ENCODE measurements around the gene COL4A4.
"Not testable (repeated sequence)": the region's sequence is repeated elsewhere in the genome, so short reads cannot be mapped to it uniquely, and the experiment has no call there.

COL4A4 gene

DNA sequence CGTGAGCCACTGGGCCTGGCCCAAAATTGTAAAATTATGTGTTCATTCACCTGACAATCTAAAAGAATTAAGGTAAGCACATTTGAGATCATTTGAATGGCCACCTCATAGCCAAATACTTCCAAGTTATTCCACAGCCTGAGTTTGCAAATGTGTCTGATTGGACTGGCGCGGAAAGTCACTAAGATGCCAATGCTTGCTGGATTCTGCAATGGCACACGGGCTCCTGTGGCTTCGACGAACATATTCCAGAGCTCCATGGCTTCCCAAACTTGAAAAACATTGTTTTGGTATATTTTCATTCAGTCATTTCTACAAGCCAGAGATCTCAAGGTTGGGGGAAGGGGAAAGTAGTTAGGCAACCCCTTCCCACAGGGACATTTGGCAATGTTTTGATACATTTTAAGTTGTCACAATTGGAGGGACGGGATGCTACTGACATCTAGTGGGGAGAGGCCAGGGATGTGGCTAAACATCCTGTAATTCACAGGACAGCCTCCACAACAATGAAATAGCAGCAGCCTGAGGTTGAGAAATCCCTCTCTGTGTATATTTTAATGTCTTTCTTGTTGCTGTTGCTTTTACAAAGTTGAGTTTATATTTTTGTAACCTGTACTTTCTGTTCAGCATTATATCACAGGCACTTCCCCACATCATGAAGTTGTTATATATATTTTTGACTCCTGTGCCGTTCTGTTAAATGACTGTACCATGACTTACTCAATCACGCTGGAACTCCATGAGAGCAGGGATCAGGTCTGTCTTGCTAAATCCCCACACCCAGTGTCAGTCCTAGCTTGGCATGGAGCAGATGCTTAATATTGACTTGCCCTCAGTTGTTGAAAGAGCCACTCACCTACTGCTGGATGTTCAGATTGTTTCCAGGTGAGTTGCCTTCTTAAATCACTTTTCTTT, 56.9 kb downstream of the COL4A4 start:
- no peak for DNase-seq

- no peak for DNase-seq
These were observed 60.4 kb downstream of the COL4A4 start for GRCh38 chr2:227103583-227103982.

DNA sequence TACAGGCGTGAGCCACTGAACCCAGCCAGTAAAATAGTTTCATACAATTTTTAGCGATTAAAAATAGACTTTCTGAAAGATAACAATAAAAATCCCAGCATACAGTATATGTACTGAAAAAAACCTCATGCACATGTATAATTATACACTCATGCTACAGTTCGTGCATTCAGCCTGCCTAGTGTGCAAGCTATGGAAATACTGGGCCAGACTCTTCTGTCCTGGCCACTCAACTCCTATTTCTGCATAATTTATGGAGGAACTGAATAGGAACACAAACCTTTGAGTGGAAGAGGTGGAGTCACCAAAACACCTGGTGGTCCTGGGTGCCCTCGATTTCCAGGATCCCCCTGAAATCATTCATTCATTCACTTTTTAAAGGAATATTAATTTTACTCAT, 64.7 kb downstream of the COL4A4 start:
- DNase-seq, result no peak

DNA sequence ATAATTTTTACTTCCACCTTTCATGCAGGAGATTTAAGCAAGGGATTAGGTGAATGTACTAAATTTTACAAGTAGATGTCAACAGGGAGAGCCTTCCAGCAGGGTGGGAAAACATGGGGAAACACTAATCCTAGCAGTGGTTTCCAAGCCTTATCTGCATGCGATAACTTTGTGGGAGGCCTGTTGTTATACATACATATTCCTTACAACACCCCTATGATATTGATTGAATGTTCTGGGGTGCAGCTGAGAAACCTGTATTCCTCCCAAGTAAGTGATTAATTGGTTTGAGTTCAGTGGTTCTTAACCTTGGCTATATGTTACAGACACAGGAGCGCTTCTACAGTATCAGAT, 65.9 kb downstream of the COL4A4 start:
- DNase-seq, result no peak

DNA sequence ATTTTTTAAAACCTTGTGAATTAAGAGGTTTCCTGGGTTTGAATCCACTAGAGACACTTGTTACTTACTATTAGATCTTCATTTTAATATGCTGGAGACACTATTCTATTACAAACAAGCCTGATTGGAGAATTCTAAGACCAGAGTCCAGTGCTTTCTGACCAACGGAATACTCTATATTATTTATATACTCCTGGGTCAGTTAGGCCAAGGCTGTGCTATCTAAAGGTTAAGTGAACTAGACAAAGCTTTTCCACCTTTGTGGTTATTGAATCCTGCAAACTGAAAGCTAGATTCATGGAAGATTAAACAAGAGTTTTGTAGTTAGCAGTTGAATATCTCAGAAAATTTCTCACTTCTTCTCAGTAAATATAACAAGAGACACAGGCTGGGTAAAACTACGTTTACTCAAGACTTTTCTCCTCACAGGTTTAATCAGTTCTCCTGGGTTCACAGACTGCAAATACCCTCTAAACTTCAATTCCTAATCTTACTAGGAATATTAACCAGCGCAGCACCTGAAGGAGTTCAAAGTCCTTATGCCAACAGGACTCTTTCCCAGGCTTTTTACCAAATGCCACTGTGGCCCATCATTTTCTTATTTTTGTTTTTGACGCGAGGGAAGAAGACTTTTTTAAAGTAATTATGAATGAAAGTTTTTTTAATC, 66.4 kb downstream of the COL4A4 start:
- DNase-seq, result no peak

GRCh38 chr2:227095346-227095745, 68.7 kb downstream of the COL4A4 start:
- no peak for DNase-seq

- DNase-seq, result no peak
These were observed 81.7 kb downstream of the COL4A4 start for GRCh38 chr2:227082286-227082685.

GRCh38 chr2:227079726-227080125, 84.3 kb downstream of the COL4A4 start:
- DNase-seq, result no peak

DNA sequence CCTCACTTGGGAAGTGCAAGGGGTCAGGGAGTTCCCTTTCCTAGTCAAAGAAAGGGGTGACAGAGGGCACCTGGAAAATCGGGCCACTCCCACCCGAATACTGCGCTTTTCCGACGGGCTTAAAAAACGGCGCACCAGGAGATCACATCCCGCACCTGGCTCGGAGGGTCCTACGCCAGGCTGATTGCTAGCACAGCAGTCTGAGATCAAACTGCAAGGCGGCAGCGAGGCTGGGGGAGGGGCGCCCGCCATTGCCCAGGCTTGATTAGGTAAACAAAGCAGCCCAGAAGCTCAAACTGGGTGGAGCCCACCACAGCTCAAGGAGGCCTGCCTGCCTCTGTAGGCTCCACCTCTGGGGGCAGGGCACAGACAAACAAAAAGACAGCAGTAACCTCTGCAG, 98.9 kb downstream of the COL4A4 start:
- not testable (repeated sequence) for DNase-seq

- DNase-seq, result no peak
These were observed 105.1 kb downstream of the COL4A4 start for GRCh38 chr2:227058888-227059399.

GRCh38 chr2:227057743-227058447, 106.1 kb downstream of the COL4A4 start:
- DNase-seq, result no peak

GRCh38 chr2:227057060-227057459, 106.9 kb downstream of the COL4A4 start:
- DNase-seq, result no peak

DNA sequence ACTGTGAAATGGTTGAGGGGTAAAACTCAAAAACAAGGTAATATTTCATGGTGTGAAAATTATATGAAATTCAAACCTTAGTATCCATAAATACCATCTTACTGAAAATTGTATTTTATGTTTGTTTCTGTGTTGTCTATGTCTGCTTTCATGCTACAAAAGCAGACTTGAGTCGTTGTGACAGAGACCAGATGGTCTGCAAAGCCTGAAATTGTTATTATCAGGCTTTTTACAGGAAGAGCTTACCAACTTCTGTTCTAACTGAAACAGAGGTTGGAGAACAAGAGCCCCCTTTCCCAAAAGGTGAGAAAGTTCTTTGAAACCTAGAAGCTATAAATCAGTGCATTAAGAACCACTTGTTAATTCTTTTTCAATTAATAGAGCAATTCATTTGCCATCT, 110.0 kb downstream of the COL4A4 start:
- DNase-seq, result no peak

GRCh38 chr2:227052879-227053278, 111.1 kb downstream of the COL4A4 start:
- DNase-seq, result no peak

- DNase-seq, result no peak
These were observed 120.0 kb downstream of the COL4A4 start for GRCh38 chr2:227043981-227044380.

- no peak for DNase-seq
These were observed 125.3 kb downstream of the COL4A4 start for GRCh38 chr2:227038550-227039189.

DNA sequence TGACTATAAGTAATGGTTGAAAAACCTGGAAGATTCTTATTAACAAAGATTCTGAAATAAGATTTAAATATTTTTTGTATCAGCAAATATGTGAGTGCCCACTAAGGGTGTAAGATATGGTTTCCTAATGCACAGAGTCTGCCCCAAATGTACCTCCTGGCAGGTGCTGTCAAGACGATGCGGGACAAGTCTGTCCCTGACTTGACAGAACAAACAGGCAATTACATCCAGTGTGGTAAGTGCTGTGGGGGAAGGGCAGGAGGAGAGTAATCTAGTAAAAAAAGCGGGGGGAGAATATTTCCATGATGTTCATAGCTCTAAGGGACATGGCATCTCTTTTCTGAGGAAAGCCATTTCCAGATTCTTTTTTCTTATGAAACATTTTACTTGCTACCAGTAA, 127.5 kb downstream of the COL4A4 start:
- no peak for DNase-seq

DNA sequence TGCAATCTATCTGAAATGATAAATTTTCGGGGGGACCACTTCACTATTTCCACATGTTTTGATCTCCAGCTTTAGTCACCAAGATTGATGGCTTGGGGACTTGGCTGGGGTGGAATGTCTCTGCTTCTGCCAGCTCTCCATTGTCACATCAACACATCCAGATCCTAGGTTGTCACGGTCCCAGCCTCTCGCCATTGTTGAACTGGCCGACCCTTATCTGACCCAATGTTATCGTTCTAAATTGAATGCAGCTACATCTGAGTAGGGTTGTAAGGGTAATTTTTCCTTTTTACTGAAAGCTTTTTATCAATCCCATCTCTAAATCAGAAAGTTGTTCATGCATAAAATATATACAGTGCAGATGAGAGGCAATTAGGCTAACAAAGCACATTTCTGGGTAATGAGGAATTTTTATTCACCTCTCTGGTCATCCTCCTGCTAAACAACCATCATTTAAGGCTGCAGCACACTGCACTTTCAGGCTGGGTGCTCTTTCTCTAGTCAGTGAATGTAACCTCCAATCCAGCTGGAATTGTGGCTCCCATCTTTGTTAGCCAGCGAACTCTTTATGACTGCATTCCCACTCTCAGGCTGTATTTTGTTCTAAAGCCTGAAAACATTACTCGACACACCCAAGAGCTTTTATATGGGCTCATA, 128.2 kb downstream of the COL4A4 start:
- DNase-seq, result no peak

GRCh38 chr2:227033471-227034148, 130.4 kb downstream of the COL4A4 start:
- DNase-seq, result no peak

- DNase-seq, result no peak
These were observed 132.6 kb downstream of the COL4A4 start for GRCh38 chr2:227031379-227031778.

GRCh38 chr2:227030789-227031188, 133.2 kb downstream of the COL4A4 start:
- DNase-seq, result no peak

Measured in cortex of kidney (tissue), 1 donor.